Mesothelial cell of epicardium (in vitro differentiated cells): ENCODE data around the gene LBX2. TPM values are rescaled to one million over a fixed set of nuclear protein-coding genes. Genes with fewer than 3 reads are reported as not detected.

Source experiments
- DNase-seq, 2 experiments: peaks; one replicate each; pipeline ENCODE4 v3.0.0; 2021; ENCODE audit warnings: low spot score in 2 of 2; ENCODE audit not compliant: unreplicated experiment in 2 of 2
- H3K27ac Mint-ChIP-seq: 2 replicates; pipeline ENCODE4 v1.8.0; 2021; ENCODE audit warnings: mixed read lengths
- H3K27me3 Mint-ChIP-seq: 2 replicates; pipeline ENCODE4 v1.8.0; 2021; ENCODE audit warnings: low read depth, mixed read lengths
- H3K36me3 Mint-ChIP-seq: 2 replicates; pipeline ENCODE4 v1.8.0; 2021; ENCODE audit warnings: mixed read lengths
- H3K4me1 Mint-ChIP-seq: 2 replicates; pipeline ENCODE4 v1.8.0; 2021; ENCODE audit warnings: mixed read lengths
- H3K4me3 Mint-ChIP-seq: 2 replicates; pipeline ENCODE4 v1.8.0; 2021; ENCODE audit warnings: mild to moderate bottlenecking, moderate library complexity, mixed read lengths
- H3K9me3 Mint-ChIP-seq: 2 replicates; pipeline ENCODE4 v1.8.0; 2021; ENCODE audit warnings: mixed read lengths
- total RNA-seq: library from RNA; stranded (reverse); gene quantifications from 3 replicates; pipeline ENCODE4 v1.2.1, GENCODE V29; 2021
- TF ChIP-seq, protein P1 (sequence below): fragments of 200-600 bp; sonication (generic); IDR thresholded peaks from one replicate; pipeline ENCODE4 v1.5.0; 2021; ENCODE audit warnings: antibody characterized with exemption; ENCODE audit not compliant: unreplicated experiment

LBX2 gene
- total RNA-seq, 1 donor from 2014 or later: 1.1 TPM

DNA sequence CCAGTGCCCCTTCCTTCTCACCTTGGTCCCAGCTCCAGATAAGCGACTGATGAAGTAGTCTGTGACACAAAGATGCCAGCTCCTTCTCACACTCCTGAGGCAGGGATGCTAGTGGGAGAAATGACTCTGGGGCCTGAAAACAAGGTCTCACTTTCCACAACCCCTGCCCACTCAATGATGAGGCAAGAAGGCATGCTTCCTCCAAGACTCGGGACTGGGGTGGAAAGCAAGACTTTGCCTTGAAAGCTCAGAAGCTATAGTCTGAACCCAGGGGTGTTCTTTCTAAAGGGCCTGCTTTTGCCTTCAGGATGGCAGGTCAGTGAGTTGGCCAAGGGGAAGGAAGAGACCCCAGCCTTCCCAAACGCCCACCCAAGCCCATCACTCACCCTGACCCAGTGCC is 18.0 kb downstream of the LBX2 start:
- H3K27me3 Mint-ChIP-seq: no peaks in the 10 kb centered on the region
- H3K9me3 Mint-ChIP-seq: no peaks in the 10 kb centered on the region
- H3K4me1 Mint-ChIP-seq: peaks cover 18% of the 10 kb centered on the region
- TF ChIP-seq, protein P1, sequence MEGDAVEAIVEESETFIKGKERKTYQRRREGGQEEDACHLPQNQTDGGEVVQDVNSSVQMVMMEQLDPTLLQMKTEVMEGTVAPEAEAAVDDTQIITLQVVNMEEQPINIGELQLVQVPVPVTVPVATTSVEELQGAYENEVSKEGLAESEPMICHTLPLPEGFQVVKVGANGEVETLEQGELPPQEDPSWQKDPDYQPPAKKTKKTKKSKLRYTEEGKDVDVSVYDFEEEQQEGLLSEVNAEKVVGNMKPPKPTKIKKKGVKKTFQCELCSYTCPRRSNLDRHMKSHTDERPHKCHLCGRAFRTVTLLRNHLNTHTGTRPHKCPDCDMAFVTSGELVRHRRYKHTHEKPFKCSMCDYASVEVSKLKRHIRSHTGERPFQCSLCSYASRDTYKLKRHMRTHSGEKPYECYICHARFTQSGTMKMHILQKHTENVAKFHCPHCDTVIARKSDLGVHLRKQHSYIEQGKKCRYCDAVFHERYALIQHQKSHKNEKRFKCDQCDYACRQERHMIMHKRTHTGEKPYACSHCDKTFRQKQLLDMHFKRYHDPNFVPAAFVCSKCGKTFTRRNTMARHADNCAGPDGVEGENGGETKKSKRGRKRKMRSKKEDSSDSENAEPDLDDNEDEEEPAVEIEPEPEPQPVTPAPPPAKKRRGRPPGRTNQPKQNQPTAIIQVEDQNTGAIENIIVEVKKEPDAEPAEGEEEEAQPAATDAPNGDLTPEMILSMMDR: no peak
- H3K27ac Mint-ChIP-seq: no peak overlapping the region
- no peak for DNase-seq
- peak overlapping the region; percentile 100 for H3K4me3 Mint-ChIP-seq
- H3K36me3 Mint-ChIP-seq: peaks cover 12% of the 10 kb centered on the region

DNA sequence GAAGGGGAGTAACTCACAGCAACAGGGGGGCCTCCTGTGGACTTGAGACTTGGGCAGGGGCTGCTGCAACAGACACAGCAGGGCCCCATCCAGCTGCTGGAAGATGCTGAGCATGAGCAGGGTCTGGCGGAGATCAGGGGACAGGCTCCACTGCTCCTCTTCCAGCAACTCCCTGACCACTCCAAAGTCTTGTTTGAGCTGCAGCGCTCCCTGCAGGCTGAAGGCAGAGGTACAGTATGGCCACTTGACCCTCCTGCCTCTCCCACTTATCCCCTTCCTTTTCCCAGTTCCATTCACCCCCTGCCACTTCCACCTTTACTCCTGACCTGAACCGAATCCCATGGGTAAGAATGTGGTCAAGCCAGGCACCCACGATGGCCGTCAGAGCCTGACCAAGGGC is 24.5 kb downstream of the LBX2 start:
- Mint-ChIP-seq H3K4me3 (no peak overlapping the region), H3K4me1 (peaks cover 18% of the 10 kb centered on the region), H3K9me3 (no peaks in the 10 kb centered on the region), H3K36me3 (peaks cover 9% of the 10 kb centered on the region), H3K27me3 (no peaks in the 10 kb centered on the region), H3K27ac (peak overlapping the region; percentile 9)
- no peak for DNase-seq
- TF ChIP-seq, protein P1: no peak

DNA sequence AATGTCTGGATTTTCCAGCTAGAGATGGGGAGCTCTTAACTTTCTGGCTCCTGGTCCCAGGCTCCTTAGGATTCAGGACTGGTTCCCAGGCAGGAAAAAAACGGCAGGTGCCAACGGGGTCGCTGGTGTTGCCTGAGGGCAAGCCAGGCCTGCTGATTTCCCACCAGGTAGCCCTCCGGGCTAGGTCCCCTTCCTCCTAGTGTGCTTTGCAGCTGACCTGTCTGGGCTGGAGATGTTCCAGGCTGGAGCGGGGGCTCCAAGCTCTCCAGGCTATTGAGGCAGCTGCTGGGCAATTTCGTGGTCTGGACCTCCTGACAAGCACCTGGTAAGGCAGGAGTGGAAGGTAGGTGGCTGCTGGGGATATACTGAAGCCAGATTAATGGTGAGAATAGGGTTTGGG is 24.9 kb downstream of the LBX2 start:
- Mint-ChIP-seq H3K27ac (peak overlapping the region; percentile 9), H3K4me1 (peaks cover 18% of the 10 kb centered on the region), H3K4me3 (no peak overlapping the region), H3K36me3 (peaks cover 9% of the 10 kb centered on the region), H3K27me3 (no peaks in the 10 kb centered on the region), H3K9me3 (no peaks in the 10 kb centered on the region)
- DNase-seq: no peak
- TF ChIP-seq, protein P1: no peak

DNA sequence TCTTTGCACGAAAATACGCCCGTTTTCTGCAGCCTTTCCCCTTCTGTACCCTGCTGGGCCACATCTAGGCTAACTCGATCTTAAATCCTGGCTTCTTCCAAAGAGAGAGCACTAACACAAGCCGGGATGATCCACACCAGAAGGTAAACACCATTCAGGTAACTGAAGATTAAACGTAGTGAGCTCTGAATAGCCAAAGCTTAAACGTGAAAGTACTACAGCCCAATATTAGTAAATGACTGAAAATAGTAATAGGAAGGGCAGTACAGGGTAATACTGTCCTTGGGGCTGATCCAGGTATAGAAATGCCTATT is 26.5 kb downstream of the LBX2 start:
- no peak for DNase-seq
- TF ChIP-seq, protein P1: no peak
- H3K4me1 Mint-ChIP-seq: peaks cover 18% of the 10 kb centered on the region
- H3K27ac Mint-ChIP-seq: peak overlapping the region; percentile 99
- H3K36me3 Mint-ChIP-seq: peaks cover 9% of the 10 kb centered on the region
- peak overlapping the region; percentile 94 for H3K4me3 Mint-ChIP-seq
- H3K9me3 Mint-ChIP-seq: no peaks in the 10 kb centered on the region
- H3K27me3 Mint-ChIP-seq: no peaks in the 10 kb centered on the region

DNA sequence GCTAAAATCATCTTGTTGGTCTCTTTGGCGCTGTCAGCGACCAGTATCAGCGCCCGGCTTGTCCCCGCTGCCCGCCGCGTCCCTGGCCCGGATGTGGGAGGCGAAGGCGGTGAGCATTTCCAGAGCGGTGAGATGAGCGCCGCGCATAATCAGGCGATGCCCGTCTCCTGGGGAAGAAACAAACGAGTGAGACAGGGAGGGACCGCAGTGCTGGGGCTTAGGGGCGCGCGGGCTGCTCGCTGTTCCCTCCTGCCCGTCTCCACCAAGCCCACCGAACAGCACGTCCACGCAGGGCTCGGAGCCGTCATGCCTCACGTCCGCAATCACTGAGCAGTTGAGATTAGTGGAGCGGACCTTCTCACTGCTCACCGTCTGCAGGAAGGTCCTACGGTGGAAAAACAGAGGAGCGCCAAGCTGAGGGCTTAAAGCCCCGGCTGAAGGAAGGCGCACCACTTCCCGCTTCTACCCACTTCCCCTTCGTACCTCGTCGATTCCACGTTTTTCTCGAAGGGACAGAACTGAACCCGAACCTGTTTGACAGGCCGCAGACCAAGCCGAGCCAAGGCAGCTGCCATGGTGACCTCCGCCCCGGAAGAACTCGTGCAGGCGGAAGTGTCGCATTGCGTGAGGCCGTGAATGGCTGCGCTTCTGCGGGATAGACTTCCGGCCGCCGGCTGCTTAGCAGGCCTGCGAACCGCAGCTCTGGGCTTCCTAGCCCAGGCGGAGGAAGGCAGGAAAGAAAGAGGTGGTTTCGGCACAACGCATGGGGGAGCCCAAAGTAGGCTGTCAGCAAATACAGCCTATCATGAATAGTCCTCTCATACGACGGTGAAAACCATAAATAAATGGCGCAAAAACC is 27.1 kb downstream of the LBX2 start, which contains the start of gene MRPL53:
Gene MRPL53 (minus strand): TSS at position 595 of the 859 bp plus-strand sequence. CDS start 20 bp downstream, at position 575.
- H3K27ac Mint-ChIP-seq: peak within 1 kb of the TSS; percentile 99
- TF ChIP-seq, protein P1: no peak
- no peaks in the 10 kb centered on the region for H3K27me3 Mint-ChIP-seq
- H3K4me3 Mint-ChIP-seq: peak within 1 kb of the TSS; percentile 94
- peaks cover 18% of the 10 kb centered on the region for H3K4me1 Mint-ChIP-seq
- no peaks in the 10 kb centered on the region for H3K9me3 Mint-ChIP-seq
- H3K36me3 Mint-ChIP-seq: peaks cover 5% of the 10 kb centered on the region
- peak; percentile 89 to 94 for DNase-seq
